Astrocyte (in vitro differentiated cells and primary cell): ENCODE measurements around the gene PLEKHN1. TPM values are rescaled to one million over a fixed set of nuclear protein-coding genes. Genes with fewer than 3 reads are reported as not detected.

Experiments used
- DNase-seq: peaks from one replicate; pipeline ENCODE4 v3.0.0-alpha.2; 2010; ENCODE audit warnings: low read depth
- FAIRE-seq: peaks from 2 replicates; lab custom pipeline; 2011; peaks lifted over from hg19 to GRCh38; lab: Jason Lieb, UNC
- H2AFZ ChIP-seq: 2 replicates; pipeline ENCODE4 v1.6.0; 2012; ENCODE audit warnings: low read depth, low read length, inconsistent platforms
- H3K27ac ChIP-seq: 2 replicates; pipeline ENCODE4 v1.5.1; 2011; ENCODE audit warnings: low read depth, low read length, inconsistent platforms
- H3K27me3 ChIP-seq: 2 replicates; pipeline ENCODE4 v1.6.0; 2011; ENCODE audit warnings: low read length, inconsistent platforms; ENCODE audit not compliant: insufficient read depth
- H3K36me3 ChIP-seq: 2 replicates; pipeline ENCODE4 v1.5.1; 2011; ENCODE audit warnings: low read length, inconsistent platforms; ENCODE audit not compliant: insufficient read depth
- H3K4me1 ChIP-seq: 2 replicates; pipeline ENCODE4 v1.5.1; 2011; ENCODE audit warnings: low read length, inconsistent platforms; ENCODE audit not compliant: insufficient read depth
- H3K4me2 ChIP-seq: 2 replicates; pipeline ENCODE4 v1.6.0; 2012; ENCODE audit warnings: low read length, inconsistent platforms
- H3K4me3 ChIP-seq: 2 replicates; pipeline ENCODE4 v1.5.1; 2011; ENCODE audit warnings: low read depth, mild to moderate bottlenecking, low read length, inconsistent platforms; ENCODE audit not compliant: insufficient read depth
- H3K79me2 ChIP-seq: 2 replicates; pipeline ENCODE4 v1.6.0; 2012; ENCODE audit warnings: mild to moderate bottlenecking, low read length, inconsistent platforms; ENCODE audit not compliant: insufficient read depth
- H3K9ac ChIP-seq: 2 replicates; pipeline ENCODE4 v1.6.0; 2012; ENCODE audit warnings: mild to moderate bottlenecking, low read length, inconsistent platforms
- H3K9me3 ChIP-seq: 2 replicates; pipeline ENCODE4 v1.5.1; 2012; ENCODE audit warnings: low read depth, mild to moderate bottlenecking, low read length, inconsistent platforms; ENCODE audit not compliant: insufficient read depth
- H4K20me1 ChIP-seq: 2 replicates; pipeline ENCODE4 v1.6.0; 2012; ENCODE audit warnings: low read length, inconsistent platforms; ENCODE audit not compliant: insufficient read depth
- H3K27ac Mint-ChIP-seq: one replicate; pipeline ENCODE4 v1.8.0; 2021; ENCODE audit warnings: mild to moderate bottlenecking, mixed read lengths; ENCODE audit not compliant: unreplicated experiment
- H3K27me3 Mint-ChIP-seq: one replicate; pipeline ENCODE4 v1.8.0; 2021; ENCODE audit warnings: low read depth, mixed read lengths; ENCODE audit not compliant: unreplicated experiment
- H3K36me3 Mint-ChIP-seq: one replicate; pipeline ENCODE4 v1.8.0; 2021; ENCODE audit warnings: low read depth, mixed read lengths; ENCODE audit not compliant: unreplicated experiment
- H3K4me1 Mint-ChIP-seq: one replicate; pipeline ENCODE4 v1.8.0; 2021; ENCODE audit warnings: low read depth, mixed read lengths; ENCODE audit not compliant: unreplicated experiment
- H3K4me3 Mint-ChIP-seq: one replicate; pipeline ENCODE4 v1.8.0; 2021; ENCODE audit warnings: mild to moderate bottlenecking, moderate library complexity, mixed read lengths; ENCODE audit not compliant: unreplicated experiment
- H3K9me3 Mint-ChIP-seq: one replicate; pipeline ENCODE4 v1.8.0; 2021; ENCODE audit warnings: mild to moderate bottlenecking, mixed read lengths; ENCODE audit not compliant: unreplicated experiment
- CTCF ChIP-seq: IDR thresholded peaks from 2 replicates; pipeline ENCODE4 v1.5.1; 2011; ENCODE audit warnings: low read depth, mild to moderate bottlenecking, inconsistent platforms, low read length, moderate library complexity; ENCODE audit not compliant: insufficient read depth
- EZH2 ChIP-seq: IDR thresholded peaks from 2 replicates; pipeline ENCODE4 v1.6.1; 2012; ENCODE audit warnings: mild to moderate bottlenecking, low read length, inconsistent platforms; ENCODE audit not compliant: insufficient read depth
- total RNA-seq: library from RNA; stranded (reverse); gene quantifications from 2 replicates; pipeline ENCODE4 v1.2.1, GENCODE V29; 2021

PLEKHN1 gene
- total RNA-seq, 1 donor from 2014 or later, result 2.4 TPM

DNA sequence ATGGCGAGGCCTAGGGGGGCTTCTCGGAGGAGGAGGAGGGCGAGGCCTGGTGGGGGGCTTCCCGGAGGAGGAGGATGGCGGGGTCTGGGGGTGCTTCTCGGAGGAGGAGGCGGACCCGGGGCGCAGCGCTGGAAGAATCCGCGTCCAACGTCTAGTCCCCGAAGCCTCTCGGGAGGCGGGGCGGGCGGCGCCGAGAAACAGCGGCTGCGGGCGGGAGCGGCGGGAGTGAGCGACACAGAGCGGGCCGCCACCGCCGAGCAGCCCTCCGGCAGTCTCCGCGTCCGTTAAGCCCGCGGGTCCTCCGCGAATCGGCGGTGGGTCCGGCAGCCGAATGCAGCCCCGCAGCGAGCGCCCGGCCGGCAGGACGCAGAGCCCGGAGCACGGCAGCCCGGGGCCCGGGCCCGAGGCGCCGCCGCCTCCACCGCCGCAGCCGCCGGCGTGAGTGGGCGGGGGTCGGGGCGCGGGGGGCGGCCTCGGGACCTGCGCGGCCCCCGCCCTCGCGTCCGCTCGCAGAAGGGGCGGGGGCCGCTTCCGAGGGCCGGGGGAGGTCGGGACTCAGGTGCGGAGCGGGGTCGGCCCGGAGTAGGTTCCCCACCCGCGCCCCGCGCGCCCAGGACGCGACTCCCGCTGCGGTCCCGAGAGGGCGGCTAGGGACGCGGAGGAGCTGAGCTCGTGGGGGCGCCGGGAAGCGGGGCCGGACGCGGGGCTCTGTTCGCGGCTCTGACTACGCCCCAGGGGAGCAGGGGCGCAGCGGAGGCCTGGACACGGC, 5.7 kb upstream of the PLEKHN1 start, which contains the start of gene KLHL17:
Gene KLHL17 (plus strand): TSS at position 222 of the 769 bp plus-strand sequence. CDS start 110 bp downstream, at position 332.
- Histone ChIP-seq H3K4me1 (peaks cover 4% of the 10 kb centered on the region), H3K27me3 (no peaks in the 10 kb centered on the region), H4K20me1 (peaks cover 26% of the 10 kb centered on the region), H3K4me3 (peak within 1 kb of the TSS; percentile 97), H3K9me3 (no peaks in the 10 kb centered on the region), H3K9ac (peak within 1 kb of the TSS; percentile 63), H3K79me2 (peaks cover 38% of the 10 kb centered on the region), H2AFZ (peak within 1 kb of the TSS; percentile 41), H3K4me2 (peak within 1 kb of the TSS; percentile 100), H3K36me3 (peaks cover 8% of the 10 kb centered on the region), H3K27ac (no peak within 1 kb of the TSS)
- TF ChIP-seq EZH2, result no peak
- TF ChIP-seq CTCF, result no peak
- peaks cover 6% of the 10 kb centered on the region for H3K36me3 Mint-ChIP-seq
- peak within 1 kb of the TSS; percentile 18 for H3K27ac Mint-ChIP-seq
- peak within 1 kb of the TSS; percentile 76 for H3K4me3 Mint-ChIP-seq
- no peaks in the 10 kb centered on the region for H3K27me3 Mint-ChIP-seq
- H3K4me1 Mint-ChIP-seq, result peaks cover 7% of the 10 kb centered on the region
- no peaks in the 10 kb centered on the region for H3K9me3 Mint-ChIP-seq
- FAIRE-seq (no peak), DNase-seq (no peak)

GRCh38 chr1:961132-961669, 5.1 kb upstream of the PLEKHN1 start:
- Histone ChIP-seq H2AFZ (no peak overlapping the region), H3K9ac (peak overlapping the region; percentile 63), H3K4me2 (peak overlapping the region; percentile 100), H3K27ac (no peak overlapping the region), H3K27me3 (no peaks in the 10 kb centered on the region), H3K36me3 (peaks cover 8% of the 10 kb centered on the region), H3K4me3 (peak overlapping the region; percentile 49), H3K4me1 (peaks cover 11% of the 10 kb centered on the region), H4K20me1 (peaks cover 26% of the 10 kb centered on the region), H3K9me3 (no peaks in the 10 kb centered on the region), H3K79me2 (peaks cover 35% of the 10 kb centered on the region)
- FAIRE-seq (no peak), DNase-seq (no peak)
- H3K9me3 Mint-ChIP-seq, result no peaks in the 10 kb centered on the region
- TF ChIP-seq EZH2 (no peak), CTCF (no peak)
- no peak overlapping the region for H3K4me3 Mint-ChIP-seq
- H3K27me3 Mint-ChIP-seq, result no peaks in the 10 kb centered on the region
- peak overlapping the region; percentile 18 for H3K27ac Mint-ChIP-seq
- H3K36me3 Mint-ChIP-seq, result peaks cover 6% of the 10 kb centered on the region
- H3K4me1 Mint-ChIP-seq, result peaks cover 7% of the 10 kb centered on the region
